Ovary (tissue), 9 donors: ENCODE results near the gene FBXL16. TPM values are rescaled to one million over a fixed set of nuclear protein-coding genes. Genes with fewer than 3 reads are reported as not detected.

Experiments
- DNase-seq, 5 donors: peaks; one replicate each; pipeline ENCODE4 v3.0.0-alpha.2; 2019 to 2020
- H3K27ac ChIP-seq, 2 donors: fragments of 200-600 bp; one replicate each; pipeline versions ENCODE4 v1.5.1 to v1.8.0; 2019 to 2022
- H3K27me3 ChIP-seq: fragments of 200-600 bp; one replicate; pipeline ENCODE4 v1.8.0; 2022
- H3K36me3 ChIP-seq: fragments of 200-600 bp; sonication (generic); one replicate; pipeline ENCODE4 v1.5.1; 2019
- H3K4me1 ChIP-seq: one replicate; pipeline ENCODE4 v1.8.1; 2013; ENCODE audit warnings: mild to moderate bottlenecking, moderate library complexity; ENCODE audit not compliant: insufficient read depth
- H3K4me3 ChIP-seq: fragments of 200-600 bp; sonication (generic); one replicate; pipeline ENCODE4 v1.5.1; 2017
- H3K9me3 ChIP-seq, 2 donors: fragments of 200-600 bp in 1 of 2; sonication (generic) in 1 of 2; one replicate each; pipeline versions ENCODE4 v1.5.1 to v1.8.1; 2013 to 2019; ENCODE audit warnings: mild to moderate bottlenecking in 1 of 2, moderate library complexity in 1 of 2
- EP300 ChIP-seq: sonication (generic); formaldehyde crosslinking; IDR thresholded peaks from one replicate; pipeline ENCODE4 v1.6.1; 2017; ENCODE audit warnings: antibody characterized with exemption
- POLR2A ChIP-seq: fragments of 450-650 bp; IDR thresholded peaks from one replicate; pipeline ENCODE4 v1.6.1; 2017; ENCODE audit warnings: antibody characterized with exemption, mild to moderate bottlenecking, moderate library complexity
- WGBS, 3 donors: extraction: QIAGEN DNeasy Blood & Tissue Kit in 1 of 3; methylation state at CpG; one replicate each; pipeline versions ENCODE4 v1.1.5 to v1.1.7; 2013 to 2017; 5-methylcytosine and 5-hydroxymethylcytosine counted together
- intact Hi-C, 4 donors: fragments of 100-400 bp; cut with DNase I; formaldehyde crosslinking; loops; one replicate each; pipeline versions ENCODE4 v1.11.0 to v1.15.1; 2022 to 2023
- polyA plus RNA-seq, 2 donors: library from polyadenylated mRNA; stranded (reverse); fragments of 200-250 nt in 1 of 2; fragments of 350-450 nt in 1 of 2; fragmentation: Illumina TruSeq in 1 of 2; extraction: RNeasy Lipid Tissue Mini Kit (QIAGEN cat#74804) in 1 of 2; gene quantifications; one replicate each; pipeline ENCODE4 v1.2.3, GENCODE V29; 2013 to 2014
- total RNA-seq, 7 donors: library from RNA; depleted of rRNA in 2 of 7; stranded (reverse); fragments of >200 nt in 2 of 7; fragmentation: NEBNext Ultra II Directional in 3 of 7; extraction: Animal tissue kit (Norgen Biotek cat#: 25700) in 3 of 7; gene quantifications; one replicate each; pipeline versions ENCODE4 v1.1.0 to v1.2.4, GENCODE V29; 2016 to 2023
- TF ChIP-seq, protein P1 (sequence below), 3 donors: fragments of 450-650 bp in 2 of 3; fragments of 200-600 bp in 1 of 3; IDR thresholded peaks; one replicate each; pipeline versions ENCODE4 v1.5.1 to v1.8.0; 2016 to 2022; ENCODE audit warnings: antibody characterized with exemption in 3 of 3, mild to moderate bottlenecking in 1 of 3
- donor health status: DM: no; HTN: no; CAD: no; lungs with moderate emphysema.
- donor health status: DM: no; HTN: no; CAD: no.
- donor health status: Bipolar disorder and iron deficiency.
- donor health status: DM: yes; HTN: yes; CAD: no.
- donor health status: DM: no; HTN: no; CAD: no.
- donor health status: DM: yes; HTN: yes; CAD: no.

The FBXL16 gene
- total and polyA plus RNA-seq, 9 donors = 0.22 to 2.5 (median 0.95) TPM; not detected in 1

DNA sequence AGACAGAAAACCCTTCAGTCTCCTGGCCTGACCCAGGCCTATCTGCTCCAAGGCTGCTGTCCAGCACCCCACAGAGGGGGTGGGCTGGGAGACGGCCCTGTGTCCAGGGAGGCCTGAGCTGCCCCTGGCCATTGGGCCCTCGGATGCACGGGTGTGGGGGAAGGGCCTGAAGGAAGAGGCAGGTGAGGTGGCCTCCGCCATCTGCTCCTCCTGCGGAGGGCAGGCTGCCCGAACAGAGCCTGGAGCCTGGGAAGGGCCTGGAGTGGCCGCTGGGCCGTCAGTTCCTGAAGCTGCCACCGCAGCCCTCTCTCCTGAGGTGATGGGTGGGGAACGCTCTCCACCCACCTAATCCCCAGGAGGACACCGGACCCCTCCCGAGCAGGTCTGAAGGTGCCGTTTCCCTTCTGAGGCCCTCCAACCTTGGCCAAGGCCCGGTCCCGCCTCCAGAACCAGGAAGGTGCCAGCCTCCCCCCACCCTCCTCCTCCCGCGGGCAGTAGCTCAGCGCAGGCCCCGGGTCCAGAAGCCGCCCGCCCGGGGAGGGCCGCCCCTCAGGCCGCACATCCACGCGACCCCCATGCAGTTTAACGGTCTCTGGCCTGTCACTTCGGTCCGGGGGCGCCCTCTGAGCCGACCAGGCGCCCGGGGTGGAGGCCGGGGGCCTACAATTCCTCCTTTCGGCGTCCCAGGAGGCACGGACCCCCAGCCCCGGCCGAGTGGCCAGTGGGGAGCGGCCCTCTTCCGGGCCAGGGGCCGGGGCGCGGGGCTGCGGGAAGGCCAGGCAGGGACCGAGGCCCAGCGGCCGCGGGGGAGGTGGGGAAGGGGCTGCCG is 835 bp downstream of the FBXL16 start:
- DNase-seq = no peak
- TF ChIP-seq POLR2A (no peak), EP300 (no peak)
- TF ChIP-seq, protein P1, sequence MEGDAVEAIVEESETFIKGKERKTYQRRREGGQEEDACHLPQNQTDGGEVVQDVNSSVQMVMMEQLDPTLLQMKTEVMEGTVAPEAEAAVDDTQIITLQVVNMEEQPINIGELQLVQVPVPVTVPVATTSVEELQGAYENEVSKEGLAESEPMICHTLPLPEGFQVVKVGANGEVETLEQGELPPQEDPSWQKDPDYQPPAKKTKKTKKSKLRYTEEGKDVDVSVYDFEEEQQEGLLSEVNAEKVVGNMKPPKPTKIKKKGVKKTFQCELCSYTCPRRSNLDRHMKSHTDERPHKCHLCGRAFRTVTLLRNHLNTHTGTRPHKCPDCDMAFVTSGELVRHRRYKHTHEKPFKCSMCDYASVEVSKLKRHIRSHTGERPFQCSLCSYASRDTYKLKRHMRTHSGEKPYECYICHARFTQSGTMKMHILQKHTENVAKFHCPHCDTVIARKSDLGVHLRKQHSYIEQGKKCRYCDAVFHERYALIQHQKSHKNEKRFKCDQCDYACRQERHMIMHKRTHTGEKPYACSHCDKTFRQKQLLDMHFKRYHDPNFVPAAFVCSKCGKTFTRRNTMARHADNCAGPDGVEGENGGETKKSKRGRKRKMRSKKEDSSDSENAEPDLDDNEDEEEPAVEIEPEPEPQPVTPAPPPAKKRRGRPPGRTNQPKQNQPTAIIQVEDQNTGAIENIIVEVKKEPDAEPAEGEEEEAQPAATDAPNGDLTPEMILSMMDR (IDR thresholded peaks at IDR 0.05) = no peak
- Histone ChIP-seq H3K4me1 (peaks cover under 1% of the 10 kb centered on the region), H3K27me3 (peaks cover 9% of the 10 kb centered on the region), H3K36me3 (no peaks in the 10 kb centered on the region), H3K9me3 (no peaks in the 10 kb centered on the region), H3K4me3 (no peak overlapping the region), H3K27ac (no peak overlapping the region)
- 8 to 11% (median 9%) methylated on average over 42 to 50 of the region's 50 CpGs for WGBS, 3 donors
- intact Hi-C loops = no loop called here

DNA sequence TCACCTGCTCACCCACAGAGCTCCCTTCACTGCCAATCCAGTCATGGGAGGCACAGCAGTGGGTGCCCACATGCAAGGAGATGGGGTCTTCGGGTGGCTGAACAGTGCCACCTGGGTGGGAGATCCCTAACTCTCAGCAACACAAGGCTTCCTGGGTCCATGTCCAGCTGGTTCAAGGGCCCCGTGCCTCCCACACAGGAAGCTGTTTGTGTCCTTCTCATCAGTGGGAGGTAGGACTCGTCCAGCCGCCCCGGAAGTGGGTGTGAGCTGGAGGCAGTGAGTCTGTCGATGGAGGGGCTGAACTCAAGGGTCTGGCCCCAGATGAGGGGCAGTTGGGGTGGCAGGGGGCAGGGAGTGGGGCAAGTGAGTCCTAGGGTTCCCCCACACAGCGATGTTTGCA is 1.6 kb downstream of the FBXL16 start:
- intact Hi-C loops = no loop called here
- H3K27ac ChIP-seq = no peak overlapping the region
- TF ChIP-seq EP300 = no peak
- peaks cover 9% of the 10 kb centered on the region for H3K27me3 ChIP-seq
- no peak overlapping the region for H3K4me3 ChIP-seq
- no peaks in the 10 kb centered on the region for H3K36me3 ChIP-seq
- H3K9me3 ChIP-seq = no peaks in the 10 kb centered on the region
- no peak for DNase-seq
- H3K4me1 ChIP-seq = no peaks in the 10 kb centered on the region
- WGBS, 3 donors = 41 to 49% (median 44%) methylated on average over 7 of the region's 7 CpGs

- intact Hi-C loops = no loop called here
- DNase-seq = no peak
These were observed 2.2 kb downstream of the FBXL16 start for GRCh38 chr16:703406-703805.

DNA sequence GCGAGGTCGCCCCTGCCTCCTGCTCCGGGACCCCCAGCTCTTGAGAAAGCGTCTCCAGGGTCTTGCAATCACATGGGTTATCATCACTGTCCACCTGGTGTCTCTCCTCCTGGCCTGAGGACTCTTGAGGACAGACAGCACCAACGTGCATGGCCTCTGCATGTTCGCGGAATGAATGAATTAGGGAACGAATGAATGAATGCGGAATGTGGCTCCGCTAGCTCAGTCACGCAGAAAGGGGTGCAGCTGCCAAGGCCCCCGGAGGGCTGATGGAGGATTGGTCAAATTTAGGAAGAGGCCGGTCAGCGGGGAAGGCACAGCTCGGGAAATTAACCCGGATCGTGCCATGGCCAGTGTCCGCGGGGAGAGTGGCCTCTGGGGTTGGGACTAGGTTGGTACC is 3.3 kb downstream of the FBXL16 start:
- intact Hi-C loops = no loop called here
- WGBS, 3 donors = 76 to 85% (median 84%) methylated on average over 19 of the region's 19 CpGs

More at GRCh38 chr16:703406-703805, 2.2 kb downstream of the FBXL16 start:
- H3K4me3 ChIP-seq = no peak overlapping the region
- peaks cover 7% of the 10 kb centered on the region for H3K27me3 ChIP-seq
- whole genome bisulfite sequencing, 3 donors = 72 to 75% (median 75%) methylated on average over 7 to 12 of the region's 12 CpGs
- H3K27ac ChIP-seq = no peak overlapping the region
- H3K9me3 ChIP-seq = no peaks in the 10 kb centered on the region
- no peak for TF ChIP-seq POLR2A
- no peak for TF ChIP-seq EP300
- TF ChIP-seq, protein P1 (IDR thresholded peaks at IDR 0.05) = no peak
- no peaks in the 10 kb centered on the region for H3K4me1 ChIP-seq
- H3K36me3 ChIP-seq = no peaks in the 10 kb centered on the region

More for the DNA sequence above, 3.3 kb downstream of the FBXL16 start:
- TF ChIP-seq POLR2A (no peak), EP300 (no peak)
- TF ChIP-seq, protein P1 (IDR thresholded peaks at IDR 0.05) = no peak
- H3K36me3 ChIP-seq = no peaks in the 10 kb centered on the region
- DNase-seq = no peak
- no peaks in the 10 kb centered on the region for H3K4me1 ChIP-seq
- peaks cover 7% of the 10 kb centered on the region for H3K27me3 ChIP-seq
- H3K9me3 ChIP-seq = no peaks in the 10 kb centered on the region
- no peak overlapping the region for H3K4me3 ChIP-seq
- no peak overlapping the region for H3K27ac ChIP-seq
